Right renal pelvis (tissue), 4 donors: ENCODE measurements around the gene PPIG. TPM values are rescaled to one million over a fixed set of nuclear protein-coding genes. Genes with fewer than 3 reads are reported as not detected.
A peak's percentile ranks its signal among the peaks of the same experiment; 100 is the strongest.
"Not testable (repeated sequence)": the region's sequence is repeated elsewhere in the genome, so short reads cannot be mapped to it uniquely, and the experiment has no call there.

Source experiments
- DNase-seq, 4 donors: peaks; one replicate each; pipeline ENCODE4 v3.0.0-alpha.2; 2013; ENCODE audit warnings: low read depth in 4 of 4, low spot score in 3 of 4, missing footprints in 1 of 4
- polyA plus RNA-seq, 4 donors: library from polyadenylated mRNA; unstranded; fragments of 120-200 nt; gene quantifications; one replicate each; pipeline ENCODE4 v1.2.1, GENCODE V29; 2013; ENCODE audit not compliant: insufficient read length in 4 of 4

Gene PPIG
- 100 to 1,000 TPM in 1 of 4 donors, 10 to 100 TPM in 3; 86.7 to 104 (median 93.6) TPM for polyA plus RNA-seq

DNA sequence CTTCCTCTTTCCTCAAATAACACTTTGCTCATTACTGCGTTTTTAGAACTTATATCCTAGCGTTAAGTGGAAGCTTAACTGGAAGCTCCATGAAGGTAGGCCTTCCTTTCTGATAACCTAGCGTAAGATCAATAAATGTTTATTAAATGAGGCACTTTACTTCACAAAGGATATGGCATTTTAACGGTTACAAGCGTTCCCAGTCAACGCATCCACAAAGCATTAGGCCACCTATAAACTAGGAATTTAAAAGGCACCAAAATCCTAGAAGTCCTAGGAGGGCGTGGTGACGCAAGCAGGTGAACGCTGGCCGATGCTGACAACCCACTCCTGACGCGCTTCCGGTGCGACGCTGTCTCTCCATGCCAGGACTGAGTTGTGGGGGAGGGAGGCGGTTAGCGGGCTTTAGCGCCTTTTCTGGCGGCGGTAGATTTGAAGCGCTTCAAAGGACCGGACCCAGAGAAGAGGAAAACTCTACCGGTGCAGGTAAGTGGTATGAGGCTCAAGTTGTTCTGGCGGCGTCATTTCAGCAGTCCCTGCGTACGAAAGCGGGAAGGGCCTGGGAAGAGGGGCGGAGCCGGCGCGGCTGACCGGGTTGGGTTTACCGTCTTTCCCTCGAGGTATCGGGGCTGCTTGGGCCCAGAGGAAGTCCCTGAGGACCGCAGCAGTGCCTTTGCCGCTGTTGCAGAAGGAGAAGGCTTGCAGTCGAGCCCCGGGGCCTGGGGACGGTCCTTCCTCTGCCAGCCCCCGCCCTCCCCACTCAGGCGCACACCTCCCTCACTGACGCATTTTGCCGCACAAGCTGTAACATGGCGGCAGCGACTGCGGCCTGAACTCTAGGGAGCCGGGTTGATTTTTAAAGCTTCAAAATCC lies at the start of gene PPIG:
Gene PPIG (plus strand): TSS at position 347 of the 873 bp plus-strand sequence. CDS start 19,691 bp downstream, outside the sequence.
- DNase-seq, result peak; percentile 88 to 92 (median 92)

GRCh38 chr2:169539460-169539859 lies 44.7 kb upstream of the PPIG start:
- DNase-seq, result not testable (repeated sequence)

DNA sequence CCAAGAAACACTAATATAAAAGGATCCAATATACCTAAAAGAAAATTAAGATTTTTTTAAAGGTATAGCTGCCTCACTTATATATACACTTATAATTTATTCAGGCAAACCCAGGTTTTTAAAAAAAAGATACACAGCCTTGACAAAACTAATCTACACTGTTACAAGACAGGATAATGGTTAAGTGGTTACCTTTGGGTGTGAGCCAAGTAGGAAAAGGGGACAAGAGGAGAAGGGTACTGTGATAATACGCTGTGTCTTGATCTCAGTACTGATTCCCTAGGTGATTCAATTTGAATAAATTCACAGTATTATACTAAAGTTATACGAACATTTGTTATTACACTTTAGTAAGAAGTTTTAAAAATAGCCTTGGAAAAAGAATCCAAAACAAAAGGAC lies 44.0 kb upstream of the PPIG start:
- no peak for DNase-seq

DNA sequence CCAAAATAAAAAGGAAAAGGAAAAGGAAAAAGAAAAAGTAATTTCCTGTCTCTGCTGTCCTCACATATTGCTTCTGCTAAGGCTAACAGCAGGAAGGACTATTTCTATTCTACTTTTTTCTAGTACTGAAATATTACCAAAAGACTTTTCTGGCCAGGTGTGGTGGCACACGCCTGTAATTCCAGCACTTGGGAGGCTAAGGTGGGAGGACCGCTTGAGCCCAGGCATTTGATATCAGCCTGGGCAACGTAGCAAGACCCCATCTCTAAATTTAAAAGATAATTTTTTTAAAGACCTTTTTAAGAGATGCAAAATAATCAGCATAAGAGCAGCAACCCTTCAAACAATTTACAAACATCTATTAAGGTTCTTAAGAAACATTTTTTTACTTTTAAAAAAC lies 41.7 kb upstream of the PPIG start:
- no peak for DNase-seq

- no peak for DNase-seq
Measured at GRCh38 chr2:169546756-169547155, 37.4 kb upstream of the PPIG start.

GRCh38 chr2:169561364-169561763 lies 22.8 kb upstream of the PPIG start:
- DNase-seq, result no peak

DNA sequence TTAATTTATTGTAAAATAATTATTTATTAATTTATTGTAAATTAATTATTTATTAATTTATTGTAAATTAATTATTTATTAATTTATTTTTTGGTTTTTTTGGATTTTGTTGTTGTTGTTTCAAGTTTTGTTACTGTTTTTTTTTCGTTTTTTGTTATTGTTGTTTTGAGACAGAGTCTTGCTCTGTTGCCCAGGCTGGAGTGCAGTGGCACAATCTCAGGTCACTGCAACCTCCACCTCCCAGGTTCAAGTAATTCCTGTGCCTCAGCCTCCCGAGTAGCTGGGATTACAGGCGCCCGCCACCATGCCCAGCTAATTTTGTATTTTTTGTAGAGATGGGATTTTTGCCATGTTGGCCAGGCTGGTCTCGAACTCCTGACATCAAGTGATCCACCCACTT lies 22.1 kb upstream of the PPIG start:
- not testable (repeated sequence) for DNase-seq

- no peak for DNase-seq
Measured at GRCh38 chr2:169562519-169562918, 21.6 kb upstream of the PPIG start.

DNA sequence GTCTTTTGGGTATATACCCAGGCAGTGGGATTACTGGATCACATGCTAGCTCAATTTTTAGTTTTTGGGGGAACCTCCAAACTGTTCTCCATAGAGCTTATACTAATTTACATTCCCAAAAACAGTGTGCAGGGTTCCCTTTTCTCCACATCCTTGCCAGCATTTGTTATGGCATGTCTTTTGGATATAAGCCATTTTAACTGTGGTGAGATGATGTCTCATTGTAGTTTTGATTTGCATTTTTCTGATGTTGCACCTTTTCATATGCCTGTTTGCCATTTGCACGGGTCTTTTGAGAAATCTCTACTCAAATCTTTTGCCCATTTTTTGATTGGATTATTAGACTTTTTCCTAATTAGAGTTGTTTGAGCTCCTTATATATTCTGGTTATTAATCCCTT lies 18.5 kb upstream of the PPIG start:
- no peak for DNase-seq

DNA sequence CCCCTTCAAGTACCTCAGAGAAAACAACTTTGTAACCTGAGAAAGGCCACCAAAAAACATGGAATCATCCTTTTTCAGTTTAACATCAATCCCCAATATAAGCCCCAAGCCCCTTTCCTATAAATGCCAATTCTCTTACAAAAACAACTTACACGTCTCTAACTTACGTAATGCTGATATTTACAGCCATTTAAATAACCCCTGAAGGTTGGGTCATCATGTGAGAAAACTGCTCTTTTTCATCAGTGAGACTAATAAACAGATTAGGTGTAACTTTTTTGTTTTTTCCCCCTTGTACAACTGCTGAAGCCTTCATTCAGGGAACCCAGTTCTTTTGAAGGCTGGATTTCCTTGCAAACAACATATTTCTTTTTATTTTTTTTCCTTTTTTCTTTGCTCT lies 14.2 kb upstream of the PPIG start:
- no peak for DNase-seq

- DNase-seq, result not testable (repeated sequence)
Measured at GRCh38 chr2:169570752-169571151, 13.4 kb upstream of the PPIG start.

- DNase-seq, result no peak
Measured at GRCh38 chr2:169571571-169571970, 12.6 kb upstream of the PPIG start.

- DNase-seq, result no peak
Measured at GRCh38 chr2:169572189-169572588, 12.0 kb upstream of the PPIG start.

- no peak for DNase-seq
Measured at GRCh38 chr2:169572821-169573159, 11.4 kb upstream of the PPIG start.

DNA sequence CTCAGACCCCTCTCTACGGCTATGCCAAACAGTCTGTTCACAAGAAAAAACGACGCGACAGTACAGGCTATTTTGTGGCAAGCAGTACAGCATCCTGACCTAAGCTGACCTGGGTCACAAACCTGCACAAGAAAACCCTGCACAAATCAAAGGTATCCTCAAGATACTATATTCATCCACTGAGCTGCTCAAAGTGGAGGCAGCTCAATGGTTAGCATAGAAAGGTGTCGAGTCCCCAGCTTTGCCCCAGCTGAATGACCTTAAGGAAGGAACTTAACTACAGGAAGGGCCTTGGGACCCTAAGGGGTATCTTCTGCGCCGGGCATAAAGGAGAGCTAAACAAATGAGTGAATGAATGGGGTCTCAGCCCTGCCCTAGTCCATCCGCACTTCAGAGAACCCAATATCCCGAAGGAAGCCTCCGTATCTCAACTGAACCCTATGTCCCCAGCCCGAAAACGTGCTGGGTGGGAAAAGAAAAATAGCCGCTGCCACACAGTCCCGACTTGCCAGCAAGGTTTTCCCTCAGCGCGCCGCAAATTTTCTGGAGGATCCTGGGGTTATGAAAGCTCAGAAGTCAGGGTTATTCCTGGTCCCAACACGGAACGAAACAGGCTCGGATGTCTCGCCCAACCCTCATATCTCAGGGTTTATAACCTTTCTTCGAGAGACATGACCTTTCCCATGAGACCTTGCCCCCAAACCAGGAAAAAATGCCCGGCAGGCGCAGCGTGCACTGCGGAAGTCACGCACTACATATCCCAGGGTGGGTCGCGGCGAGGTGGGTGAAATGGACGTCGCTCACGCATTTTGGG lies 10.8 kb upstream of the PPIG start, which contains the start of gene FASTKD1:
Gene FASTKD1 (minus strand): TSS at position 706 of the 814 bp plus-strand sequence. CDS start 1,836 bp downstream, outside the sequence.
- peak; percentile 74 to 84 (median 79) for DNase-seq

- no peak for DNase-seq
Measured at GRCh38 chr2:169573974-169574299, 10.2 kb upstream of the PPIG start.

DNA sequence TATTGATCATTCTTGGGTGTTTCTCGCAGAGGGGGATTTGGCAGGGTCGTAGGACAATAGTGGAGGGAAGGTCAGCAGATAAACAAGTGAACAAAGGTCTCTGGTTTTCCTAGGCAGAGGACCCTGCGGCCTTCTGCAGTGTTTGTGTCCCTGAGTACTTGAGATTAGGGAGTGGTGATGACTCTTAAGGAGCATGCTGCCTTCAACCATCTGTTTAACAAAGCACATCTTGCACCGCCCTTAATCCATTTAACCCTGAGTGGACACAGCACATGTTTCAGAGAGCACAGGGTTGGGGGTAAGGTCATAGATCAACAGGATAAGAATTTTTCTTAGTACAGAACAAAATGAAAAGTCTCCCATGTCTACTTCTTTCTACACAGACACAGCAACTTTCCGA lies 9.6 kb upstream of the PPIG start:
- DNase-seq, result not testable (repeated sequence)

DNA sequence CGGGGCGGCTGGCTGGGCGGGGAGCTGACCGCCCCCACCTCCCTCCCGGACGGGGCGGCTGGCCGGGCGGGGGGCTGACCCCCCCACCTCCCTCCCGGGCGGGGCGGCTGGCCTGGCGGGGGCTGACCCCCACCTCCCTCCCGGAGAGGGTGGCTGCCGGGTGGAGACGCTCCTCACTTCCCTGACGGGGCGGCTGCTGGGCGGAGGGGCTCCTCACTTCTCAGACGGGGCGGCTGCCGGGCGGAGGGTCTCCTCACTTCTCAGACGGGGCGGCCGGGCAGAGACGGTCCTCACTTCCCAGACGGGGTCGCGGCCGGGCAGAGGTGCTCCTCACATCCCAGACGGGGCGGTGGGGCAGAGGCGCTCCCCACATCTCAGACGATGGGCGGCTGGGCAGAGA lies 8.9 kb upstream of the PPIG start:
- not testable (repeated sequence) for DNase-seq

DNA sequence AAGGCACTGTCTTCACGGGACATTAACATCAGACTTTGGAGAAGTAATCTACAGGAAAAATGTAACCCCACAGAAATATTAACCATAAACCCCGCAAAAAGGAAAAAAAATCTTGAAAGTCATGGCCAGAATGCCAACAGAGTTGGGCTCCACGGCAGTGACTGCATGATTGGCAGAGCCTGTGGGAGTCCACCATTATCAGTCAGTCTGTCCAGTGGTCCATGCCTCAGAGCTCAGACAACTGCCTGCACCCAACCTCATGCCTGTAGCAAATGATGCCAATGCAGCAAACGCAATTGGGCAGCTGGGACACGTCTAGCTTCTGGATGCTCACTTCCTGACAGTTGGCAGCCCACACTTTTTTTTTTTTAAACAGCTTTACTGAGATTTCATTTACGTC lies 5.1 kb upstream of the PPIG start:
- DNase-seq, result no peak

DNA sequence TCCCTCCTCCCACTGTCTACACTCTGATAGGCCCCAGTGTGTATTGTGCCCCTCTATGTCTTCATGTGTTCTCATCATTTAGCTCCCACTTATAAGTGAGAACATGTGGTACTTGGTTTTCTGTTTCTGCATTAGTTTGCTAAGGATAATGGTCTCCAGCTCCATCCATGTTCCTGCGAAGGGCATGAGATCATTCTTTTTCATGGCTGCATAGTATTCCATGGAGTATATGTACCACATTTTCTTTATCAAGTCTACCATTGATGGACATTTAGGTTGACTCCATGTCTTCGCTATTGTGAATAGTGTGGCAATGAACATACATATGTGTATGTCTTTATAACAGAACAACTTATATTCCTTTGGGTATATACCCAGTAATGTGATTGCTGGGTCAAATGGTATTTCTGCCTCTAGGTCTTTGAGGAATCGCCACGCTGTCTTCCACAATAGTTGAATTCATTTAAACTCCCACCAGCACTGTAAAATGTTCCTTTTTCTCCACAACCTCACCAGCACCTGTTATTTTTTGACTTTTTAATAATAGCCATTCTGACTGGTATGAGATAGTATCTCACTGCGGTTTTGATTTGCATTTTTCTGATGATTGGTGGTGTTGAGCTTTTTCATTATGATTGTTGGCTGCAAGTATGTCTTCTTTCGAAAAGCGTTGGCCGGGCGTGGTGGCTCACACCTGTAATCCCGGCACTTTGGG lies 1.4 kb upstream of the PPIG start:
- DNase-seq, result not testable (repeated sequence)

GRCh38 chr2:169583518-169583917 lies 633 bp upstream of the PPIG start:
- DNase-seq, result no peak
